Upper lobe of left lung (tissue), 6 donors: ENCODE results near the gene PROM2. TPM values are rescaled to one million over a fixed set of nuclear protein-coding genes. Genes with fewer than 3 reads are reported as not detected.

Experiments used
- ATAC-seq, 2 donors: fragments of 200-7000 bp; cut with Tn5 transposase; one replicate each; pipeline ENCODE4 v1.9.1; 2022; ENCODE audit warnings: mild to moderate bottlenecking in 2 of 2, moderate library complexity in 2 of 2; ENCODE audit not compliant: low FRiP score in 2 of 2
- DNase-seq, 2 donors: peaks; one replicate each; pipeline ENCODE4 v3.0.0-alpha.2; 2019 to 2020
- H3K27ac ChIP-seq, 4 donors: fragments of 200-600 bp; sonication (generic); one replicate each; pipeline ENCODE4 v1.5.1; 2016 to 2019
- H3K27me3 ChIP-seq, 4 donors: fragments of 200-600 bp; sonication (generic); one replicate each; pipeline ENCODE4 v1.5.1; 2017 to 2019
- H3K36me3 ChIP-seq, 4 donors: fragments of 200-600 bp; sonication (generic); one replicate each; pipeline ENCODE4 v1.5.1; 2016 to 2019
- H3K4me1 ChIP-seq, 4 donors: fragments of 200-600 bp; sonication (generic); one replicate each; pipeline ENCODE4 v1.5.1; 2018 to 2019
- H3K4me3 ChIP-seq, 4 donors: fragments of 200-600 bp; sonication (generic); one replicate each; pipeline ENCODE4 v1.5.1; 2017 to 2019; ENCODE audit warnings: mild to moderate bottlenecking in 2 of 4, moderate library complexity in 1 of 4
- H3K9me3 ChIP-seq, 4 donors: fragments of 200-600 bp; sonication (generic); one replicate each; pipeline ENCODE4 v1.5.1; 2018 to 2019
- EP300 ChIP-seq, 4 donors: sonication (generic); formaldehyde crosslinking; IDR thresholded peaks; one replicate each; pipeline ENCODE4 v1.5.1; 2017; ENCODE audit warnings: antibody characterized with exemption in 4 of 4, control low read depth in 2 of 4
- POLR2A ChIP-seq, 4 donors: fragments of 450-650 bp; IDR thresholded peaks; one replicate each; pipeline ENCODE4 v1.5.1; 2016 to 2017; ENCODE audit warnings: antibody characterized with exemption in 4 of 4, mild to moderate bottlenecking in 2 of 4
- POLR2AphosphoS5 ChIP-seq, 2 donors: sonication (generic); formaldehyde crosslinking; IDR thresholded peaks; one replicate each; pipeline ENCODE4 v1.5.1; 2017; ENCODE audit warnings: antibody characterized with exemption in 2 of 2
- WGBS, 2 donors: methylation state at CpG; one replicate each; pipeline ENCODE4 v1.1.5; 2017 to 2018; 5-methylcytosine and 5-hydroxymethylcytosine counted together
- total RNA-seq, 6 donors: library from RNA; depleted of rRNA in 4 of 6; stranded (reverse); fragments of >200 nt in 4 of 6; gene quantifications; one replicate each; pipeline versions ENCODE4 v1.1.0 to v1.2.1, GENCODE V29; 2016 to 2021
- TF ChIP-seq, protein P1 (sequence below), 6 experiments: fragments of 450-650 bp in 4 of 6; fragments of 200-600 bp in 2 of 6; sonication (generic) in 2 of 6; IDR thresholded peaks; one replicate each; pipeline ENCODE4 v1.5.1; 2016 to 2019; ENCODE audit warnings: antibody characterized with exemption in 6 of 6
- donor health status: DM: no; HTN: no; CAD: no; lungs with moderate emphysema.
- donor health status: DM: no; HTN: yes; CAD: no; lungs with severe emphysema.

PROM2 gene
- total RNA-seq, 6 donors from 2014 or later: 3.3 to 26.2 (median 5.0) TPM

DNA sequence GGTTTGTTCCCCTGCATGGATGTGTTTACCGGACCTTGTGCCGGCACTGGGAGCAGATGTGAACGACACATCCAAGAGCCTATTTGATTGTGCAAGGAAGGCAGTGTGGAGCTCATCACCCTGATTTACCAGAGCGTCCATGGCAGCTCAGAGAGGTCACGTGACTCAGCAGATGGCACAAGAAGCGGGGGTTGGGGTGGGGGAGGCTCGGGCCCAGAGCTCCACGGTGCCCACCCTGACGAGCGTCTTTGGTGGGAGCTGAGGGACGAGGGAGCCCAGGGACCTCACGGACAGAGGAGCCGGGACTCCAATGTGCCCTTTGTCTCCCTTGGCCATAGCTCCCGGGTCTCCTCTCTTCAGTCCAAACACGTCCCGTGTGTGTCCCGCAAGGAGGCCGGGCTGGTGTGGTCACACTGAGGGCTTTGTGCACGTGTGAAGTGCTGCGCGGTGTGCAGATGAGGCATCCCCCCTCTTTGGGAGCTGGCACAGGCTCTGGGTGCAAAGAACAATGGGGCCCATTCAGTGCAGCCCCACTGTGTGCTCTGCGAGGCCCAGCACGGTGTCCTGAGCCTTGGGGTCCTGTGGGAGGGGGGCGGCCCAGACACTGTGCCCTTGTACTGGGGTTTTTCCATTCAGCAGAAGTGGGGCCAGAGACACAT lies 38.4 kb downstream of the PROM2 start:
- peak in 1 of 2 donors; percentile 58 for DNase-seq
- H3K4me3 ChIP-seq: no peak overlapping the region
- H3K36me3 ChIP-seq: no peaks in the 10 kb centered on the region
- no peaks in the 10 kb centered on the region for H3K9me3 ChIP-seq
- TF ChIP-seq, protein P1, sequence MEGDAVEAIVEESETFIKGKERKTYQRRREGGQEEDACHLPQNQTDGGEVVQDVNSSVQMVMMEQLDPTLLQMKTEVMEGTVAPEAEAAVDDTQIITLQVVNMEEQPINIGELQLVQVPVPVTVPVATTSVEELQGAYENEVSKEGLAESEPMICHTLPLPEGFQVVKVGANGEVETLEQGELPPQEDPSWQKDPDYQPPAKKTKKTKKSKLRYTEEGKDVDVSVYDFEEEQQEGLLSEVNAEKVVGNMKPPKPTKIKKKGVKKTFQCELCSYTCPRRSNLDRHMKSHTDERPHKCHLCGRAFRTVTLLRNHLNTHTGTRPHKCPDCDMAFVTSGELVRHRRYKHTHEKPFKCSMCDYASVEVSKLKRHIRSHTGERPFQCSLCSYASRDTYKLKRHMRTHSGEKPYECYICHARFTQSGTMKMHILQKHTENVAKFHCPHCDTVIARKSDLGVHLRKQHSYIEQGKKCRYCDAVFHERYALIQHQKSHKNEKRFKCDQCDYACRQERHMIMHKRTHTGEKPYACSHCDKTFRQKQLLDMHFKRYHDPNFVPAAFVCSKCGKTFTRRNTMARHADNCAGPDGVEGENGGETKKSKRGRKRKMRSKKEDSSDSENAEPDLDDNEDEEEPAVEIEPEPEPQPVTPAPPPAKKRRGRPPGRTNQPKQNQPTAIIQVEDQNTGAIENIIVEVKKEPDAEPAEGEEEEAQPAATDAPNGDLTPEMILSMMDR (IDR thresholded peaks at IDR 0.05): no peak
- TF ChIP-seq POLR2A (IDR thresholded peaks at IDR 0.05): no peak
- no peak for TF ChIP-seq POLR2AphosphoS5 (IDR thresholded peaks at IDR 0.05)
- no peak for TF ChIP-seq EP300 (IDR thresholded peaks at IDR 0.05)
- no peak for ATAC-seq
- H3K27me3 ChIP-seq: no peaks in the 10 kb centered on the region
- H3K27ac ChIP-seq: no peak overlapping the region
- H3K4me1 ChIP-seq: no peaks in the 10 kb centered on the region
- WGBS, 2 donors: 82 to 89% methylated on average over 13 to 22 of the region's 24 CpGs

- no peak overlapping the region for H3K27ac ChIP-seq
- ATAC-seq (no peak), DNase-seq (no peak)
- 78 to 85% methylated on average over 13 to 16 of the region's 16 CpGs for WGBS, 2 donors
- no peaks in the 10 kb centered on the region for H3K36me3 ChIP-seq
- H3K9me3 ChIP-seq: no peaks in the 10 kb centered on the region
- no peak overlapping the region for H3K4me3 ChIP-seq
- TF ChIP-seq POLR2AphosphoS5 (IDR thresholded peaks at IDR 0.05) (no peak), EP300 (IDR thresholded peaks at IDR 0.05) (no peak), POLR2A (IDR thresholded peaks at IDR 0.05) (no peak)
- TF ChIP-seq, protein P1 (IDR thresholded peaks at IDR 0.05): no peak
- no peaks in the 10 kb centered on the region for H3K4me1 ChIP-seq
- no peaks in the 10 kb centered on the region for H3K27me3 ChIP-seq
Observed at GRCh38 chr2:95313296-95314131, 39.3 kb downstream of the PROM2 start.

GRCh38 chr2:95314598-95314963 lies 40.3 kb downstream of the PROM2 start:
- Histone ChIP-seq H3K4me1 (no peaks in the 10 kb centered on the region), H3K9me3 (no peaks in the 10 kb centered on the region), H3K4me3 (no peak overlapping the region), H3K36me3 (no peaks in the 10 kb centered on the region), H3K27me3 (no peaks in the 10 kb centered on the region), H3K27ac (no peak overlapping the region)
- WGBS, 2 donors: 78 to 80% methylated on average over 1 to 11 of the region's 11 CpGs
- ATAC-seq (no peak), DNase-seq (peak in 1 of 2 donors; percentile 47)
- TF ChIP-seq, protein P1 (IDR thresholded peaks at IDR 0.05): no peak
- TF ChIP-seq EP300 (IDR thresholded peaks at IDR 0.05) (no peak), POLR2A (IDR thresholded peaks at IDR 0.05) (no peak), POLR2AphosphoS5 (IDR thresholded peaks at IDR 0.05) (no peak)

- Histone ChIP-seq H3K9me3 (no peaks in the 10 kb centered on the region), H3K36me3 (no peaks in the 10 kb centered on the region), H3K27ac (no peak overlapping the region), H3K4me1 (no peaks in the 10 kb centered on the region), H3K27me3 (no peaks in the 10 kb centered on the region), H3K4me3 (no peak overlapping the region)
- no peak for ATAC-seq
- TF ChIP-seq POLR2A (IDR thresholded peaks at IDR 0.05): no peak
- TF ChIP-seq, protein P1 (IDR thresholded peaks at IDR 0.05): peak; percentile 34 to 82 (median 52)
- TF ChIP-seq POLR2AphosphoS5 (IDR thresholded peaks at IDR 0.05): no peak
- TF ChIP-seq EP300 (IDR thresholded peaks at IDR 0.05): no peak
- 71 to 79% methylated on average over 15 to 16 of the region's 16 CpGs for WGBS, 2 donors
- DNase-seq: peak; percentile 34 to 60
Observed at GRCh38 chr2:95314964-95315611, 40.8 kb downstream of the PROM2 start.
